ENCODE data around the gene HRH4.

Gene HRH4

DNA sequence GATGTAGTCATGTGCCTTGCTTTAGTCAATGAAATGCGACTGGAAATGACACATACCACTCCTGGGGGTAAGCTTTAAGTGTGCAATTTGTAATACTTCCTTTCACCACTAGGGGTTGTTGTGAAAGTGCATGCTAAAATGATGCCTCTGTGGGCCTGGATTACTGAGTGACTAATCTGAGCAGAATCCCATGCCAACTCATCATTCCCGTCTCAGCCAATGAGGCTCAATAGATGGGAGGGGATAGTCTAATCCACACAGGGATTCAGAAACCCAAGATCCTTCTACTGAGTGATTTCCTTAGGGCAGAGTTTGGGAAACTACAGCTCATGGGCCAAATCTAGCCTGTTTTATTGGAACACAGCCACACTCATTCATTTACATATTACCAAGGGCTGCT lies 54.0 kb downstream of the HRH4 start:
- DNase-seq = no peak

DNA sequence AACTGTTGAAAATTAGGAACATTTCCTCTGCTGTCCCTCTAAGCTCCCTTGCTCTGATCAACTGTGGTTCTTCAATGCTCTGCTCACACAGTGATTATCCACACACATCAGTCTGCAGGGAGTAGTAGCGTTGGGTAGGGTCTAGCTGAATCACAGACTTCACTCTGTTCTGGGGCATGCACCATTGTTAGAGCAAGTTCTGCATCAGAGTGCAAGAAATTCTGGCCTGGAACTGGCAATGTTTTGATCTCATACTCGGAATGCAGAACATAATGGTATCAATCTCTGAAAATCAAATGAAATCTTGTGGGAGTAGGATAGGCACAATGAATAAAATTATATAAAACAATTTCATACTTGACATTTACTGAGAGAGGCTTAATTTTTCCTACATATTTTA lies 55.3 kb downstream of the HRH4 start:
- DNase-seq = no peak

DNA sequence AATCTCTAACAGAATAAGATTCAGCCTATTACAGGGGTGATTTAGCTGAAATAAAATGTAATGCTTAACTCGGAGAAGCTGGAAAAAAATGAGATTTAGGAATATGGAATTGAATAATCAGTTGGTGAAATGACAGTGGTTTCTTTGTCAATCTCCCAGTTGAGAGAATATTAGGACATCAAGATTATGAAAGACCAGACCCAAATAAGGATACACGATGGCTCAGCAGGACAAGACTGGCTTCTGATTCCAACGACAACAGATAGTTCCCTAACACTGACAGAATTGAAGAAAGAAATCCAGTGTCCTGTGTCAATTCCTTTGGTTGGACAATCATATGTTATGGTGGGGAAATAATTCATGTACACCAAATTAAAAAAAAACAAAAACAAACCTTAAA lies 55.8 kb downstream of the HRH4 start:
- DNase-seq = no peak

- no peak for DNase-seq
These were observed 57.1 kb downstream of the HRH4 start for GRCh38 chr18:24517554-24517953.

- no peak for DNase-seq
These were observed 58.2 kb downstream of the HRH4 start for GRCh38 chr18:24518596-24518995.

Measured in NK-92 treated with Interleukin-12 subunit alpha and Interleukin-12 subunit beta, amount 100 ng/mL, for 24 hours (cell line).